HepG2 (cell line): ENCODE measurements around the gene CXCL6. TPM values are rescaled to one million over a fixed set of nuclear protein-coding genes. Genes with fewer than 3 reads are reported as not detected.

Experiments used
- ATAC-seq: fragments of 200-7000 bp; cut with Tn5 transposase; 3 replicates; pipeline ENCODE4 v1.9.1; 2020; ENCODE audit warnings: mild to moderate bottlenecking, moderate library complexity
- BruUV-seq: library from RNA; stranded (reverse); fragments of 400-500 nt; replicated peaks from 2 replicates; lab custom pipeline; 2021; lab: Mats Ljungman, UMichigan
- CTCF ChIA-PET: fragments of 300-600 bp; formaldehyde crosslinking; extraction: SDS; loops from one replicate; lab custom pipeline; 2021; ENCODE audit warnings: low total read pairs, inconsistent platforms, low intra/inter-chr PET ratio; lab: Yijun Ruan, JAX
- POLR2A ChIA-PET: fragments of 350-600 bp; sonication (Branson Sonifier 250); formaldehyde crosslinking; loops from one replicate; lab custom pipeline; 2020; ENCODE audit warnings: antibody characterized with exemption, inconsistent platforms; lab: Yijun Ruan, JAX
- DNase-seq: peaks from one replicate; pipeline ENCODE4 v3.0.0-alpha.2; 2015; ENCODE audit warnings: low spot score
- FAIRE-seq: peaks from 3 replicates; lab custom pipeline; 2011; peaks lifted over from hg19 to GRCh38; lab: Jason Lieb, UNC
- H2AFZ ChIP-seq: one replicate; pipeline ENCODE4 v1.6.1; 2011; ENCODE audit warnings: low read length, inconsistent platforms
- H3K27ac ChIP-seq: fragments of 300-600 bp; 3 replicates; pipeline ENCODE4 v1.8.0; 2011; ENCODE audit warnings: mixed run types, mild to moderate bottlenecking, mixed read lengths, low read length, inconsistent platforms; ENCODE audit not compliant: insufficient read depth; ENCODE audit errors: extremely low read length
- H3K27me3 ChIP-seq, 2 experiments: fragments of 200-600 bp in 1 of 2; 2 replicates in 1 of 2; 3 replicates in 1 of 2; pipeline versions ENCODE4 v1.6.0 to v1.8.0; 2011; ENCODE audit warnings: low read length in 2 of 2, mild to moderate bottlenecking in 2 of 2, moderate library complexity in 2 of 2, inconsistent platforms in 1 of 2; ENCODE audit not compliant: insufficient read depth in 2 of 2, control insufficient read depth in 1 of 2
- H3K36me3 ChIP-seq, 2 experiments: fragments of 200-600 bp in 1 of 2; replicated peaks in 1 of 2; 2 replicates in 1 of 2; 3 replicates in 1 of 2; pipeline versions ENCODE4 v1.5.1 to v1.8.0; 2011; ENCODE audit warnings: low read length in 2 of 2, inconsistent platforms in 1 of 2; ENCODE audit not compliant: insufficient read depth in 2 of 2, control insufficient read depth in 1 of 2
- H3K4me1 ChIP-seq: 2 replicates; pipeline ENCODE4 v1.5.1; 2012; ENCODE audit warnings: low read length, inconsistent platforms; ENCODE audit not compliant: insufficient read depth
- H3K4me2 ChIP-seq: 2 replicates; pipeline ENCODE4 v1.6.0; 2011; ENCODE audit warnings: low read depth, low read length, inconsistent platforms
- H3K4me3 ChIP-seq, 3 experiments: fragments of 200-600 bp in 1 of 3; sonication (generic), shearing (Covaris generic) in 1 of 3; replicated peaks in 1 of 3; 2 replicates each; pipeline ENCODE4 v1.5.1; 2011 to 2016; ENCODE audit warnings: low read length in 3 of 3, inconsistent platforms in 2 of 3, low read depth in 2 of 3, mild to moderate bottlenecking in 2 of 3, control low read depth in 1 of 3, mixed read lengths in 1 of 3; ENCODE audit not compliant: insufficient read depth in 1 of 3
- H3K79me2 ChIP-seq: one replicate; pipeline ENCODE4 v1.6.1; 2011; ENCODE audit warnings: low read length, inconsistent platforms; ENCODE audit not compliant: insufficient read depth
- H3K9ac ChIP-seq: 2 replicates; pipeline ENCODE4 v1.6.0; 2011; ENCODE audit warnings: mild to moderate bottlenecking, low read depth, low read length, inconsistent platforms; ENCODE audit not compliant: insufficient read depth
- H3K9me3 ChIP-seq: 2 replicates; pipeline ENCODE4 v1.5.1; 2012; ENCODE audit warnings: mild to moderate bottlenecking, low read length
- H4K20me1 ChIP-seq: 2 replicates; pipeline ENCODE4 v1.6.0; 2011; ENCODE audit warnings: inconsistent platforms, mild to moderate bottlenecking, low read length, moderate library complexity; ENCODE audit not compliant: insufficient read depth
- MYNN ChIP-seq: sonication (generic); formaldehyde crosslinking; IDR thresholded peaks from 2 replicates; pipeline ENCODE4 v1.4.0; 2020; ENCODE audit warnings: mild to moderate bottlenecking, low read depth, missing genetic modification reagents
- ONECUT2 ChIP-seq: sonication (generic); formaldehyde crosslinking; IDR thresholded peaks from 2 replicates; pipeline ENCODE4 v1.4.0; 2020; ENCODE audit warnings: missing genetic modification reagents
- ZNF143 ChIP-seq: sonication (generic); formaldehyde crosslinking; IDR thresholded peaks from 2 replicates; pipeline ENCODE4 v1.4.0; 2020; ENCODE audit warnings: missing genetic modification reagents
- ZNF362 ChIP-seq: sonication (generic); formaldehyde crosslinking; IDR thresholded peaks from 2 replicates; pipeline ENCODE4 v1.4.0; 2020; ENCODE audit warnings: missing genetic modification reagents, mild to moderate bottlenecking, borderline replicate concordance
- WGBS: methylation state at CpG from one replicate; pipeline ENCODE4 v1.1.6; 2017; ENCODE audit warnings: low lambda C conversion rate; 5-methylcytosine and 5-hydroxymethylcytosine counted together
- in situ Hi-C: cut with HindIII; loops from 2 replicates; pipeline ENCODE4 v1.10.0; 2017; ENCODE audit warnings: low pct_unique_long_range_greater_than_20kb; ENCODE audit not compliant: extremely low pct_ligation_motif_present
- intact Hi-C: fragments of 100-400 bp; cut with micrococcal nuclease; formaldehyde crosslinking; loops from one replicate; pipeline ENCODE4 v1.10.0; 2022; ENCODE audit not compliant: unreplicated experiment
- polyA plus RNA-seq, 8 experiments: library from polyadenylated mRNA; depleted of rRNA in 3 of 8; stranded (reverse) in 7 of 8; unstranded in 1 of 8; fragments of >200 nt; fragmentation: Illumina TruSeq in 4 of 8; extraction: Trizol in 4 of 8; gene quantifications; 2 replicates each; pipeline versions ENCODE4 v1.2.1 to v1.2.3, GENCODE V29; 2011 to 2016; ENCODE audit warnings: low read depth in 4 of 8, missing spikeins in 1 of 8, mixed read lengths in 1 of 8; ENCODE audit not compliant: insufficient read depth in 1 of 8
- total RNA-seq, 5 experiments: library from RNA; depleted of rRNA; stranded (reverse); fragments of >200 nt; fragmentation: Illumina TruSeq; extraction: Trizol; gene quantifications; 2 replicates each; pipeline ENCODE4 v1.2.3, GENCODE V29; 2016; ENCODE audit warnings: low read depth in 1 of 5
- TF ChIP-seq, protein P1 (sequence below): sonication (generic); formaldehyde crosslinking; IDR thresholded peaks from 2 replicates; pipeline ENCODE4 v1.4.0; 2020; ENCODE audit warnings: missing genetic modification reagents, mild to moderate bottlenecking, borderline replicate concordance
- TF ChIP-seq, protein P2 (sequence below): sonication (generic); formaldehyde crosslinking; IDR thresholded peaks from 2 replicates; pipeline ENCODE4 v1.8.0; 2023; ENCODE audit warnings: mild to moderate bottlenecking, missing genetic modification reagents

The CXCL6 gene
- total and polyA plus RNA-seq, 2 of the 13 experiments (the other 11 are each of a cell fraction or from before 2014, with no cell fraction given) = not detected

GRCh38 chr4:73839715-73840114 lies 3.2 kb downstream of the CXCL6 start (continued):
- TF ChIP-seq, protein P1, sequence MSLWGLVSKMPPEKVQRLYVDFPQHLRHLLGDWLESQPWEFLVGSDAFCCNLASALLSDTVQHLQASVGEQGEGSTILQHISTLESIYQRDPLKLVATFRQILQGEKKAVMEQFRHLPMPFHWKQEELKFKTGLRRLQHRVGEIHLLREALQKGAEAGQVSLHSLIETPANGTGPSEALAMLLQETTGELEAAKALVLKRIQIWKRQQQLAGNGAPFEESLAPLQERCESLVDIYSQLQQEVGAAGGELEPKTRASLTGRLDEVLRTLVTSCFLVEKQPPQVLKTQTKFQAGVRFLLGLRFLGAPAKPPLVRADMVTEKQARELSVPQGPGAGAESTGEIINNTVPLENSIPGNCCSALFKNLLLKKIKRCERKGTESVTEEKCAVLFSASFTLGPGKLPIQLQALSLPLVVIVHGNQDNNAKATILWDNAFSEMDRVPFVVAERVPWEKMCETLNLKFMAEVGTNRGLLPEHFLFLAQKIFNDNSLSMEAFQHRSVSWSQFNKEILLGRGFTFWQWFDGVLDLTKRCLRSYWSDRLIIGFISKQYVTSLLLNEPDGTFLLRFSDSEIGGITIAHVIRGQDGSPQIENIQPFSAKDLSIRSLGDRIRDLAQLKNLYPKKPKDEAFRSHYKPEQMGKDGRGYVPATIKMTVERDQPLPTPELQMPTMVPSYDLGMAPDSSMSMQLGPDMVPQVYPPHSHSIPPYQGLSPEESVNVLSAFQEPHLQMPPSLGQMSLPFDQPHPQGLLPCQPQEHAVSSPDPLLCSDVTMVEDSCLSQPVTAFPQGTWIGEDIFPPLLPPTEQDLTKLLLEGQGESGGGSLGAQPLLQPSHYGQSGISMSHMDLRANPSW (CRISPR knock-in tag) = no peak
- TF ChIP-seq ZNF143 (CRISPR knock-in tag) (no peak), ZNF362 (CRISPR knock-in tag) (no peak), MYNN (CRISPR knock-in tag) (no peak)
- TF ChIP-seq, protein P2, sequence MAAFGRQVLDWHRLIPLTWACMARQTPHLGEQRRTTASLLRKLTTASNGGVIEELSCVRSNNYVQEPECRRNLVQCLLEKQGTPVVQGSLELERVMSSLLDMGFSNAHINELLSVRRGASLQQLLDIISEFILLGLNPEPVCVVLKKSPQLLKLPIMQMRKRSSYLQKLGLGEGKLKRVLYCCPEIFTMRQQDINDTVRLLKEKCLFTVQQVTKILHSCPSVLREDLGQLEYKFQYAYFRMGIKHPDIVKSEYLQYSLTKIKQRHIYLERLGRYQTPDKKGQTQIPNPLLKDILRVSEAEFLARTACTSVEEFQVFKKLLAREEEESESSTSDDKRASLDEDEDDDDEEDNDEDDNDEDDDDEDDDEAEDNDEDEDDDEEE (CRISPR knock-in tag) = no peak

DNA sequence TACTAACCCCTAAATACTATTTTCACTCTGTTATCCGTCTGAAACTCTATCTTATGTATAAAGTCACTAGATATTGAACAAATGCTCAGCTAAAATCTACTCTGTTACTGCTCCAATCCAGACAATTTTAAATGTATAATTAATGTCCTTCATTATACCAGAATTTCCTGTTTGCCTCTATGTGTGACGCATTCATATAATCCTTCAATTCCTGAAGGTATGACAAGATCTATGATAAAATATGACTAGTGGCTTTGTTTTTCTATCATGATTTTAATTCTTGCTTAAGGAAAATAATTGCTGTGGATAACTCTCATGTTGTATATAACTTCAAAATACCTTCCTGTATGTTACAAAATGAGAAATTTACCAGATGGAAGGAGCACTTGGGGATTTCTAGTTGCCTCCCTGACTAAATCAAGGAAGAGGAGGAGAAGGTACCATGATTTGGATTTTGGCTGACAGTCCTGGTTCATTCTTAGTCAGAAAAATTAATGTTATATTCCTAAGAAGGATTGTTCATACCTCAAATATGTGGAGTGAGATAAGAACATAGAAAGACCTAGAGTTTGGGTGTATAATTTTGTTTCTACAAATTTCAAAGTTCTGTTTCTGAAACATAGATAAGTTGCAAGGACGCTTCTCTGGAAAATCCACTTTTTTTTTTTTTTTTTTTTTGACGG lies 4.9 kb downstream of the CXCL6 start:
- no peak overlapping the region for H3K4me3 ChIP-seq
- TF ChIP-seq ONECUT2 (CRISPR knock-in tag) = no peak
- FAIRE-seq (no peak), DNase-seq (no peak), ATAC-seq (no peak)
- intact Hi-C loops = no loop called here
- H3K79me2 ChIP-seq = no peaks in the 10 kb centered on the region
- no peaks in the 10 kb centered on the region for H3K4me1 ChIP-seq
- H3K9me3 ChIP-seq = no peaks in the 10 kb centered on the region
- H3K4me2 ChIP-seq = no peak overlapping the region
- in situ Hi-C loops = no loop called here
- BruUV-seq = no TSS peak
- 33% methylated on average over 4 of the region's 4 CpGs for WGBS
- no peak overlapping the region for H2AFZ ChIP-seq
- POLR2A ChIA-PET = no interaction called here
- H3K9ac ChIP-seq = no peak overlapping the region
- H3K27me3 ChIP-seq = peaks cover 0 to 5% of the 10 kb centered on the region in 2 experiments; a peak in 1 of 5 replicates
- CTCF ChIA-PET = no interaction called here
- H4K20me1 ChIP-seq = no peaks in the 10 kb centered on the region
- no peak overlapping the region for H3K27ac ChIP-seq
- H3K36me3 ChIP-seq = no peaks in the 10 kb centered on the region
